NCI-H146 treated with DMSO at 0.1 percent for 48 hours (cell line): Measurements from ENCODE around the gene EDEM3.
"Not testable (repeated sequence)": the region's sequence is repeated elsewhere in the genome, so short reads cannot be mapped to it uniquely, and the experiment has no call there.

ENCODE experiments used
- DNase-seq: peaks from one replicate; lab custom pipeline; 2025; ENCODE audit not compliant: unreplicated experiment; lab: John Stamatoyannopoulos, UW

The EDEM3 gene

GRCh38 chr1:184754476-184755225 lies at the start of gene EDEM3:
TSS of gene EDEM3 (minus strand) at chr1:184754858. CDS start at chr1:184754646, 212 bp downstream.
- peak; percentile 99 for DNase-seq

DNA sequence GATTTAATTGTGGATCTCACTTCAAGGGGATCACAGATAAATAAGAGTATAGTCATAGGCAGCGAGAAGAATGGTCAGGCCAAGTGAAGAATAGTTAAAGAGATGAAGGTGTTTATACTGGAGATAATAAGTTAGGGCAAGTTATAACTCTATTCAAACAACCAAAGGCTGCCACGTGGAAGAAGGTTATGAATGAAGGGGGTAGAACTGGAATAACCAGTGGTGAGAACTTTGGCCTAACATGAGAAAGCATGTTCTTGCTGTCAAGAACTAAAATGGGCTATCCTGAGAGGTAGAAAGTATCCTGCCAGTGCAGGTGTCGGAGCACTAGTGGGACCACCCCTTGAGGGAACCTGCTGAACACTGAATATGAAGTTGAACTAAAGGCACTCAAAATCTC lies 49.6 kb upstream of the EDEM3 start:
- DNase-seq: no peak

DNA sequence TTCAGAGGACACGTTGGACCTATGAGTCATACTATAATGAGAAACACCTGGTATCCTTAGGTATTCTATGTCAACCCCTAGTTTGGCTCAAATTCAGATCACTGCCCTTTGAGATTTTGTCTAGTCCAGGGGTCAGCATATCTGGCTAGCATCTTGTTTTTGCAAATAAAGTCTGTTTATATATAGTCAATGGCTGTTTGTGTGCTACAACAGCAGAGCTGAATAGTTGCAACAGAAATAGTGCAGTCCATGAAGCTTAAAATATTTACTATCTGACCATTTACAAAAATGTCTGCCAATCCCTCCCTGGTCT lies 48.5 kb upstream of the EDEM3 start:
- no peak for DNase-seq

- peak; percentile 86 for DNase-seq
These were observed 47.9 kb upstream of the EDEM3 start for GRCh38 chr1:184802354-184803179.

DNA sequence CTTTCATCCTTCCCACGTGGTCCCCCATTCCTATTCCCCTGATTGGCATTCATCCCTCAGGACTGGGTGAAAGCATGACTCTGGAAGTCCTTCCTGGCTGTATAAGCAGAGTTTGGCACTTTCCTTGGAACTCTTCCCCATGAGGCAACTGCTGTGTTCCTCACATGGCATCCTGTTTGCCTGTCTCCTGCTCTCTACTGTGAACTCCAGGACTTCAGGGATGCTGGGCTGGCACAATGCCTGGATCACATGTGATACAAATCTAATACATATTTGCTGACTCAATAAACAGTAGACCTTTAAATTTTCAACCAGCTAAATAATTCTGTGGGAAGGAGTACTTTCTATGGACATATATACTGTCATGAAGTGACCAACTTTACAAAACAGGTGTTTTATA lies 46.8 kb upstream of the EDEM3 start:
- DNase-seq: no peak

DNA sequence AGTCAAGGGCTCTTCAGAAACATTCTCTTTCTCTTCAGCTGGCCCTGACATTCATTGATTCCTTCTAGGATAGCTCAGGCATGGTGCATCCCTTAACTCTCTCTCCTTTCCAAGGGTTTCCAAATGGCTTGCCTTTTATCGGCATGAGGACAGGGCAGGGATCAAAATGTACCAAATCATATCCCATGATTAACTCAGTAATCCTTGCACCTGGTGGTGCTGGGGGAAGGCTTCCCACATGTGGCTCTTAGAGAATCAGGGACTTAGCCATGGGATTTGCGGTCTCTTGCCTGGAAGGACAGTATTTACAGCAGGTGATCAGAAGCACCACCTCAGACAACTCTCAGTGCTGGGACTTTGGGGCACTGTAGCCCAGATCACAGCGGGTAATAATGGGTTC lies 46.2 kb upstream of the EDEM3 start:
- DNase-seq: no peak

- DNase-seq: no peak
These were observed 39.3 kb upstream of the EDEM3 start for GRCh38 chr1:184793967-184794366.

- peak; percentile 49 for DNase-seq
These were observed 37.9 kb upstream of the EDEM3 start for GRCh38 chr1:184792450-184792969.

DNA sequence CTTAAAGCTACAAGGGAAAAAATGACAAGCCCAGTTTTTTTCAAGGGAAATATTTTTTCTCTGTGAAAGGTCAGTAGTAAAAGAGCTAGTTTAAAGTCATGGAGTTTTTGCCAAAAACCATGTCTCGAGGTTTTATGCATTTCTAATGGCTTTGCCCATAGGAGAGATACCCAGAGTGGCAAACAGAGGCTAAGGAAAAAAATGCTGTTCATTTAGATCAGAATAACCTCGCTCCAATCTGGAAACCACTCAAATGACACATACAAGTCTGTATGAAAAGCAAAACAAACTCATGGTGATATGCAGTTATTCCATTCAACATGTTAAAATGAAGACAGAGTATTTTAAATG lies 36.9 kb upstream of the EDEM3 start:
- DNase-seq: no peak

DNA sequence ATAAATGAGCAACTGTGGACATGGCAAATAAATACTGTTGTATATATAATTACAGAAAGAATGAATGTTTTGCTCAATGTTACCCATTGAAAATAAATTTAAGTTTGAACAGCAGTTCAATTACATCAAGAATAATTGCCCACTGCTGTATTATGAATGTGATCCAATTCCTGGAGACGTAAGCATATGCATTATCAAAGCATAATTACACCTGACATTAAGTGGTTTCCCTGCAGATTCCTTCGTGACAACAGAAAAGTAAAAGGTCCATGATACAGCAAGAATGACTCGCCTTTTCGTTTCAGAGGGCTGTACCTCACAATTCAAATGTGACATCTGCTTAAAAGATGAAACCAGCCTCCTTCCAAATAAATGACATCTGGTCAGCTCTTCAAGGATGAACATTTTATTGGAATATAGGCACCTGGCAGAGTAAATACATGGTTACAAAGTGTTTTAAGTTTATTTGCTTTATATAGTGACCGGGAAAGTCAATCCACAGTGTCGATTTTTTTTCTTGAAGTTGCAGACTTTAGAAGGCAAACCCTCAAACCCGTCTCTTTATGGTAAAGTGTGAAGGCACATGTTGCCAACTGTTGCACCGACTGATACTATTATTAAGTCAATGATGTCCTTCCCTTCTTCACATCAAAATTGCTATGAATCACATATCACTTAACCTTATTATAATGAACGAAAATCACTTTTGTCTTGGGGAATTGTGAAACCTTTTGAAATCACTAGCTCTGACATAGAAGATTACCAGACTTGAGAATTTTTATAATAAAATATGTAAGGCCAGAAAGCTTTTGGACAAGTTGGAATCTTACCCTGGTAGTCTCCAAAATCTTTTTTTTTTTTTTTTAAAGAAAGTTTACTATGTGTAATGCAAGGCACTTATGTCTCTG lies 36.2 kb upstream of the EDEM3 start:
- DNase-seq: peak; percentile 26

- no peak for DNase-seq
These were observed 35.2 kb upstream of the EDEM3 start for GRCh38 chr1:184789884-184790283.

- DNase-seq: no peak
These were observed 34.3 kb upstream of the EDEM3 start for GRCh38 chr1:184788970-184789369.

- no peak for DNase-seq
These were observed 30.9 kb upstream of the EDEM3 start for GRCh38 chr1:184785529-184785928.

- not testable (repeated sequence) for DNase-seq
These were observed 29.1 kb upstream of the EDEM3 start for GRCh38 chr1:184783723-184784122.

GRCh38 chr1:184781941-184782340 lies 27.3 kb upstream of the EDEM3 start:
- DNase-seq: no peak

GRCh38 chr1:184775885-184776284 lies 21.2 kb upstream of the EDEM3 start:
- DNase-seq: no peak

- no peak for DNase-seq
These were observed 20.7 kb upstream of the EDEM3 start for GRCh38 chr1:184775329-184775728.

GRCh38 chr1:184773762-184774320 lies 19.2 kb upstream of the EDEM3 start:
- no peak for DNase-seq

- DNase-seq: peak; percentile 54
These were observed 16.6 kb upstream of the EDEM3 start for GRCh38 chr1:184771190-184771691.

GRCh38 chr1:184770181-184770979 lies 15.7 kb upstream of the EDEM3 start:
- DNase-seq: peak; percentile 22
